CD4-positive, alpha-beta T cell treated with Interleukin-15 for 4 hours (primary cell): ENCODE results near the gene SLC24A3.

Source experiments
- DNase-seq: peaks from one replicate; pipeline ENCODE4 v3.0.0-alpha.2; 2020; ENCODE audit warnings: low spot score

SLC24A3 gene

GRCh38 chr20:19598117-19598850, 385.8 kb downstream of the SLC24A3 start:
- DNase-seq: no peak

- DNase-seq: no peak
Measured at GRCh38 chr20:19599200-19599599, 386.8 kb downstream of the SLC24A3 start.

GRCh38 chr20:19600042-19600441, 387.6 kb downstream of the SLC24A3 start:
- DNase-seq: no peak

- DNase-seq: no peak
Measured at GRCh38 chr20:19601126-19601810, 388.8 kb downstream of the SLC24A3 start.

GRCh38 chr20:19602675-19603375, 390.4 kb downstream of the SLC24A3 start:
- DNase-seq: no peak

- no peak for DNase-seq
Measured at GRCh38 chr20:19603376-19603750, 390.9 kb downstream of the SLC24A3 start.

- no peak for DNase-seq
Measured at GRCh38 chr20:19605786-19606485, 393.5 kb downstream of the SLC24A3 start.

- no peak for DNase-seq
Measured at GRCh38 chr20:19609642-19610223, 397.3 kb downstream of the SLC24A3 start.

GRCh38 chr20:19615629-19616028, 403.2 kb downstream of the SLC24A3 start:
- DNase-seq: no peak

GRCh38 chr20:19616081-19616480, 403.6 kb downstream of the SLC24A3 start:
- no peak for DNase-seq

- DNase-seq: no peak
Measured at GRCh38 chr20:19616620-19617019, 404.2 kb downstream of the SLC24A3 start.

GRCh38 chr20:19617256-19617655, 404.8 kb downstream of the SLC24A3 start:
- no peak for DNase-seq

- DNase-seq: no peak
Measured at GRCh38 chr20:19618711-19619110, 406.3 kb downstream of the SLC24A3 start.

GRCh38 chr20:19619904-19620430, 407.5 kb downstream of the SLC24A3 start:
- no peak for DNase-seq

GRCh38 chr20:19620446-19620845, 408.0 kb downstream of the SLC24A3 start:
- DNase-seq: no peak

- DNase-seq: no peak
Measured at GRCh38 chr20:19621072-19621471, 408.6 kb downstream of the SLC24A3 start.

GRCh38 chr20:19624221-19624965, 412.0 kb downstream of the SLC24A3 start:
- DNase-seq: no peak

- DNase-seq: no peak
Measured at GRCh38 chr20:19625426-19625825, 413.0 kb downstream of the SLC24A3 start.

GRCh38 chr20:19626896-19627295, 414.5 kb downstream of the SLC24A3 start:
- no peak for DNase-seq

GRCh38 chr20:19628570-19629134, 416.2 kb downstream of the SLC24A3 start:
- peak; percentile 42 for DNase-seq

GRCh38 chr20:19631410-19631809, 419.0 kb downstream of the SLC24A3 start:
- no peak for DNase-seq
